Activated CD4-positive, alpha-beta T cell treated with anti-CD3 and anti-CD28 coated beads, Interleukin-2, amount 10 ng/mL, durations not matched to agents 24 days and 14 days (primary cell): ENCODE results near the gene CNNM3. TPM values are rescaled to one million over a fixed set of nuclear protein-coding genes. Genes with fewer than 3 reads are reported as not detected.
"Not testable (repeated sequence)": the region's sequence is repeated elsewhere in the genome, so short reads cannot be mapped to it uniquely, and the experiment has no call there.

Experiments used
- DNase-seq: peaks from one replicate; pipeline ENCODE4 v3.0.0; 2022
- H3K27ac Mint-ChIP-seq: one replicate; pipeline ENCODE4 v1.8.0; 2022; ENCODE audit warnings: mild to moderate bottlenecking, mixed read lengths
- H3K27me3 Mint-ChIP-seq: one replicate; pipeline ENCODE4 v1.8.0; 2022; ENCODE audit warnings: mixed read lengths
- H3K36me3 Mint-ChIP-seq: one replicate; pipeline ENCODE4 v1.8.0; 2022; ENCODE audit warnings: low read depth, mild to moderate bottlenecking, mixed read lengths
- H3K4me1 Mint-ChIP-seq: one replicate; pipeline ENCODE4 v1.8.0; 2021; ENCODE audit warnings: mixed read lengths
- H3K4me3 Mint-ChIP-seq: one replicate; pipeline ENCODE4 v1.8.0; 2022; ENCODE audit warnings: mild to moderate bottlenecking, moderate library complexity, mixed read lengths
- H3K9me3 Mint-ChIP-seq: one replicate; pipeline ENCODE4 v1.8.0; 2021; ENCODE audit warnings: mixed read lengths
- intact Hi-C: fragments of 100-400 bp; cut with micrococcal nuclease; formaldehyde crosslinking; loops from one replicate; pipeline ENCODE4 v1.15.1; 2023
- total RNA-seq: library from RNA; stranded (reverse); gene quantifications from 2 replicates; pipeline ENCODE4 v1.2.3, GENCODE V29; 2022

Gene CNNM3
- total RNA-seq, 1 donor from 2014 or later = 30.5 TPM

- H3K4me1 Mint-ChIP-seq = peaks cover 2% of the 10 kb centered on the region
- intact Hi-C loops = no loop called here
- no peak overlapping the region for H3K4me3 Mint-ChIP-seq
- no peak for DNase-seq
- H3K27me3 Mint-ChIP-seq = no peaks in the 10 kb centered on the region
- no peak overlapping the region for H3K27ac Mint-ChIP-seq
- H3K9me3 Mint-ChIP-seq = no peaks in the 10 kb centered on the region
- H3K36me3 Mint-ChIP-seq = no peaks in the 10 kb centered on the region
These were observed 26.8 kb upstream of the CNNM3 start for GRCh38 chr2:96789245-96789617.

GRCh38 chr2:96792772-96793749 lies 23.0 kb upstream of the CNNM3 start:
- Mint-ChIP-seq H3K27me3 (no peaks in the 10 kb centered on the region), H3K4me3 (no peak overlapping the region), H3K27ac (no peak overlapping the region), H3K36me3 (no peaks in the 10 kb centered on the region), H3K4me1 (no peaks in the 10 kb centered on the region), H3K9me3 (no peaks in the 10 kb centered on the region)
- intact Hi-C loops = no loop called here
- no peak for DNase-seq

- H3K4me3 Mint-ChIP-seq = no peak overlapping the region
- H3K27ac Mint-ChIP-seq = no peak overlapping the region
- intact Hi-C loops = no loop called here
- H3K9me3 Mint-ChIP-seq = no peaks in the 10 kb centered on the region
- no peaks in the 10 kb centered on the region for H3K4me1 Mint-ChIP-seq
- DNase-seq = no peak
- H3K36me3 Mint-ChIP-seq = peaks cover 7% of the 10 kb centered on the region
- H3K27me3 Mint-ChIP-seq = no peaks in the 10 kb centered on the region
These were observed 21.0 kb upstream of the CNNM3 start for GRCh38 chr2:96795076-96795475.

- H3K27me3 Mint-ChIP-seq, H3K9me3 Mint-ChIP-seq, H3K4me1 Mint-ChIP-seq, intact Hi-C loops, H3K4me3 Mint-ChIP-seq, H3K36me3 Mint-ChIP-seq, DNase-seq, H3K27ac Mint-ChIP-seq: not testable (repeated sequence)
These were observed 19.6 kb upstream of the CNNM3 start for GRCh38 chr2:96796497-96796896.

GRCh38 chr2:96797066-96797625 lies 18.9 kb upstream of the CNNM3 start:
- Mint-ChIP-seq H3K4me1 (no peaks in the 10 kb centered on the region), H3K27me3 (no peaks in the 10 kb centered on the region), H3K27ac (no peak overlapping the region), H3K9me3 (no peaks in the 10 kb centered on the region), H3K36me3 (peaks cover 7% of the 10 kb centered on the region), H3K4me3 (no peak overlapping the region)
- intact Hi-C loops = no loop called here
- no peak for DNase-seq

- H3K4me3 Mint-ChIP-seq = no peak overlapping the region
- H3K4me1 Mint-ChIP-seq = no peaks in the 10 kb centered on the region
- no peak overlapping the region for H3K27ac Mint-ChIP-seq
These were observed 17.1 kb upstream of the CNNM3 start for GRCh38 chr2:96798733-96799622.

GRCh38 chr2:96799623-96799935 lies 16.5 kb upstream of the CNNM3 start:
- Mint-ChIP-seq H3K9me3 (no peaks in the 10 kb centered on the region), H3K27ac (no peak overlapping the region)

More at GRCh38 chr2:96798733-96799622, 17.1 kb upstream of the CNNM3 start:
- intact Hi-C loops = no loop called here
- DNase-seq = no peak
- Mint-ChIP-seq H3K36me3 (peaks cover 7% of the 10 kb centered on the region), H3K9me3 (no peaks in the 10 kb centered on the region), H3K27me3 (no peaks in the 10 kb centered on the region)

GRCh38 chr2:96800061-96801004 lies 15.7 kb upstream of the CNNM3 start:
- H3K9me3 Mint-ChIP-seq = no peaks in the 10 kb centered on the region

More at GRCh38 chr2:96799623-96799935, 16.5 kb upstream of the CNNM3 start:
- intact Hi-C loops = no loop called here
- DNase-seq = no peak
- Mint-ChIP-seq H3K36me3 (peaks cover 7% of the 10 kb centered on the region), H3K4me1 (no peaks in the 10 kb centered on the region), H3K27me3 (no peaks in the 10 kb centered on the region), H3K4me3 (no peak overlapping the region)

GRCh38 chr2:96801005-96801785 lies 14.9 kb upstream of the CNNM3 start:
- DNase-seq = peak; percentile 91
- Mint-ChIP-seq H3K9me3 (no peaks in the 10 kb centered on the region), H3K4me1 (peaks cover 1% of the 10 kb centered on the region), H3K27me3 (no peaks in the 10 kb centered on the region), H3K36me3 (peaks cover 7% of the 10 kb centered on the region), H3K27ac (no peak overlapping the region), H3K4me3 (no peak overlapping the region)
- intact Hi-C loops = loop anchor here (1.0 to 2.0 kb wide), 2 partner anchors 40 to 61 kb away; partner anchors contain the start of genes CNNM4 and LMAN2L

More at GRCh38 chr2:96800061-96801004, 15.7 kb upstream of the CNNM3 start:
- H3K27ac Mint-ChIP-seq = no peak overlapping the region
- no peak for DNase-seq
- no peaks in the 10 kb centered on the region for H3K27me3 Mint-ChIP-seq
- H3K36me3 Mint-ChIP-seq = peaks cover 7% of the 10 kb centered on the region
- H3K4me3 Mint-ChIP-seq = no peak overlapping the region
- H3K4me1 Mint-ChIP-seq = no peaks in the 10 kb centered on the region
- intact Hi-C loops = loop anchor here (1.0 to 2.0 kb wide), 2 partner anchors 40 to 60 kb away; partner anchors contain the start of genes CNNM4 and LMAN2L

- intact Hi-C loops = loop anchor here (1.0 to 2.0 kb wide), 3 partner anchors 13 to 62 kb away; partner anchors contain the start of genes CNNM4 and LMAN2L
- H3K27me3 Mint-ChIP-seq = no peaks in the 10 kb centered on the region
These were observed 14.1 kb upstream of the CNNM3 start for GRCh38 chr2:96801786-96802595.

GRCh38 chr2:96802721-96803120 lies 13.3 kb upstream of the CNNM3 start:
- intact Hi-C loops = loop anchor here (1.0 kb wide), 1 partner anchor 13 kb away; no protein-coding TSS in a partner anchor
- no peaks in the 10 kb centered on the region for H3K9me3 Mint-ChIP-seq
- H3K27ac Mint-ChIP-seq = no peak overlapping the region
- no peaks in the 10 kb centered on the region for H3K27me3 Mint-ChIP-seq
- no peak overlapping the region for H3K4me3 Mint-ChIP-seq
- H3K4me1 Mint-ChIP-seq = peaks cover 10% of the 10 kb centered on the region
- no peak for DNase-seq
- H3K36me3 Mint-ChIP-seq = peaks cover 7% of the 10 kb centered on the region

More at GRCh38 chr2:96801786-96802595, 14.1 kb upstream of the CNNM3 start:
- DNase-seq = peak; percentile 74
- no peak overlapping the region for H3K27ac Mint-ChIP-seq
- peaks cover 7% of the 10 kb centered on the region for H3K36me3 Mint-ChIP-seq
- peaks cover 9% of the 10 kb centered on the region for H3K4me1 Mint-ChIP-seq
- H3K4me3 Mint-ChIP-seq = no peak overlapping the region
- H3K9me3 Mint-ChIP-seq = no peaks in the 10 kb centered on the region
